Osteocyte (in vitro differentiated cells): Measurements from ENCODE around the gene UTF1. TPM values are rescaled to one million over a fixed set of nuclear protein-coding genes. Genes with fewer than 3 reads are reported as not detected.
A peak's percentile ranks its signal among the peaks of the same experiment; 100 is the strongest.
"Not testable (repeated sequence)": the region's sequence is repeated elsewhere in the genome, so short reads cannot be mapped to it uniquely, and the experiment has no call there.

Experiments used
- DNase-seq: peaks from one replicate; pipeline ENCODE4 v3.0.0; 2021; ENCODE audit warnings: mixed read lengths; ENCODE audit not compliant: unreplicated experiment; ENCODE audit errors: extremely low spot score
- H3K27ac Mint-ChIP-seq: one replicate; pipeline ENCODE4 v1.8.0; 2021; ENCODE audit warnings: mild to moderate bottlenecking, mixed read lengths; ENCODE audit not compliant: unreplicated experiment
- H3K27me3 Mint-ChIP-seq: one replicate; pipeline ENCODE4 v1.8.0; 2021; ENCODE audit warnings: mixed read lengths; ENCODE audit not compliant: unreplicated experiment
- H3K36me3 Mint-ChIP-seq: one replicate; pipeline ENCODE4 v1.8.0; 2021; ENCODE audit warnings: mixed read lengths; ENCODE audit not compliant: unreplicated experiment
- H3K4me1 Mint-ChIP-seq: one replicate; pipeline ENCODE4 v1.8.0; 2021; ENCODE audit warnings: mixed read lengths; ENCODE audit not compliant: unreplicated experiment
- H3K4me3 Mint-ChIP-seq: one replicate; pipeline ENCODE4 v1.8.0; 2021; ENCODE audit warnings: mild to moderate bottlenecking, moderate library complexity, mixed read lengths; ENCODE audit not compliant: unreplicated experiment
- H3K9me3 Mint-ChIP-seq: one replicate; pipeline ENCODE4 v1.8.0; 2021; ENCODE audit warnings: mixed read lengths; ENCODE audit not compliant: unreplicated experiment
- CTCF ChIP-seq: fragments of 200-600 bp; sonication (generic); IDR thresholded peaks from 2 replicates; pipeline ENCODE4 v1.5.0; 2021; ENCODE audit warnings: antibody characterized with exemption, mild to moderate bottlenecking, moderate library complexity
- total RNA-seq: library from RNA; stranded (reverse); gene quantifications from 2 replicates; pipeline ENCODE4 v1.2.1, GENCODE V29; 2021

Gene UTF1
- total RNA-seq, 1 donor from 2014 or later, result not detected

- no peak for DNase-seq
- Mint-ChIP-seq H3K36me3 (no peaks in the 10 kb centered on the region), H3K4me3 (peak overlapping the region; percentile 71), H3K4me1 (peaks cover 32% of the 10 kb centered on the region), H3K9me3 (no peaks in the 10 kb centered on the region), H3K27me3 (no peaks in the 10 kb centered on the region), H3K27ac (no peak overlapping the region)
- TF ChIP-seq CTCF, result no peak
These were observed 31.8 kb downstream of the UTF1 start for GRCh38 chr10:133261726-133262325.

- Mint-ChIP-seq H3K27ac (no peak overlapping the region), H3K4me1 (peaks cover 28% of the 10 kb centered on the region), H3K27me3 (no peaks in the 10 kb centered on the region), H3K36me3 (no peaks in the 10 kb centered on the region), H3K9me3 (no peaks in the 10 kb centered on the region), H3K4me3 (no peak overlapping the region)
- DNase-seq, result no peak
- TF ChIP-seq CTCF, result no peak
These were observed 32.7 kb downstream of the UTF1 start for GRCh38 chr10:133262696-133263095.

GRCh38 chr10:133263674-133264073 is 33.7 kb downstream of the UTF1 start:
- no peak overlapping the region for H3K27ac Mint-ChIP-seq
- H3K36me3 Mint-ChIP-seq, result no peaks in the 10 kb centered on the region
- H3K4me3 Mint-ChIP-seq, result peak overlapping the region; percentile 14
- H3K27me3 Mint-ChIP-seq, result no peaks in the 10 kb centered on the region
- TF ChIP-seq CTCF, result no peak
- peaks cover 28% of the 10 kb centered on the region for H3K4me1 Mint-ChIP-seq
- no peak for DNase-seq
- H3K9me3 Mint-ChIP-seq, result no peaks in the 10 kb centered on the region

GRCh38 chr10:133264461-133264860 is 34.4 kb downstream of the UTF1 start:
- Mint-ChIP-seq H3K4me3 (no peak overlapping the region), H3K27me3 (no peaks in the 10 kb centered on the region), H3K9me3 (no peaks in the 10 kb centered on the region), H3K36me3 (no peaks in the 10 kb centered on the region), H3K4me1 (peaks cover 22% of the 10 kb centered on the region), H3K27ac (no peak overlapping the region)
- no peak for TF ChIP-seq CTCF
- no peak for DNase-seq

- DNase-seq, H3K27me3 Mint-ChIP-seq, H3K9me3 Mint-ChIP-seq, H3K27ac Mint-ChIP-seq, H3K36me3 Mint-ChIP-seq, H3K4me3 Mint-ChIP-seq: not testable (repeated sequence)
- peaks cover 17% of the 10 kb centered on the region for H3K4me1 Mint-ChIP-seq
These were observed 35.0 kb downstream of the UTF1 start for GRCh38 chr10:133265052-133265451.
